ENCODE results near the gene RPS6KA2.

Gene RPS6KA2

GRCh38 chr6:166462461-166463135, 164.5 kb downstream of the RPS6KA2 start:
- no peak for TF ChIP-seq CTCF (IDR thresholded peaks at IDR 0.05)

GRCh38 chr6:166461821-166462460, 165.1 kb downstream of the RPS6KA2 start:
- TF ChIP-seq CTCF (IDR thresholded peaks at IDR 0.05) = no peak

- TF ChIP-seq CTCF (IDR thresholded peaks at IDR 0.05) = no peak
Measured at GRCh38 chr6:166460473-166461437, 166.3 kb downstream of the RPS6KA2 start.

- no peak for TF ChIP-seq CTCF (IDR thresholded peaks at IDR 0.05)
Measured at GRCh38 chr6:166459906-166460305, 167.1 kb downstream of the RPS6KA2 start.

- TF ChIP-seq CTCF (IDR thresholded peaks at IDR 0.05) = no peak
Measured at GRCh38 chr6:166459272-166459671, 167.8 kb downstream of the RPS6KA2 start.

GRCh38 chr6:166456395-166457156, 170.5 kb downstream of the RPS6KA2 start:
- peak; percentile 40; the same call in 1 of the 2 replicates for TF ChIP-seq CTCF (IDR thresholded peaks at IDR 0.05)

Data from LNCAP (cell line).